Measurements from ENCODE around the gene CCDC124. TPM values are rescaled to one million over a fixed set of nuclear protein-coding genes. Genes with fewer than 3 reads are reported as not detected.

Gene CCDC124
- total RNA-seq, 1 donor from 2014 or later: 87.9 TPM

GRCh38 chr19:17926044-17926443, 6.8 kb upstream of the CCDC124 start:
- Mint-ChIP-seq H3K36me3 (ENCODE audit: unreplicated experiment) (no peaks in the 10 kb centered on the region), H3K4me1 (ENCODE audit: low read depth, unreplicated experiment) (no peaks in the 10 kb centered on the region), H3K27ac (ENCODE audit: unreplicated experiment) (no peak overlapping the region), H3K4me3 (ENCODE audit: unreplicated experiment) (no peak overlapping the region), H3K9me3 (ENCODE audit: unreplicated experiment) (no peaks in the 10 kb centered on the region), H3K27me3 (ENCODE audit: unreplicated experiment) (peaks cover 3% of the 10 kb centered on the region)
- DNase-seq: no peak
- no peak for TF ChIP-seq CTCF (IDR thresholded peaks at IDR 0.05; ENCODE audit: partially characterized antibody, unreplicated experiment)

- Mint-ChIP-seq H3K36me3 (ENCODE audit: unreplicated experiment) (no peaks in the 10 kb centered on the region), H3K4me1 (ENCODE audit: low read depth, unreplicated experiment) (peaks cover 3% of the 10 kb centered on the region), H3K27ac (ENCODE audit: unreplicated experiment) (no peak overlapping the region), H3K4me3 (ENCODE audit: unreplicated experiment) (no peak overlapping the region), H3K9me3 (ENCODE audit: unreplicated experiment) (peaks cover 5% of the 10 kb centered on the region), H3K27me3 (ENCODE audit: unreplicated experiment) (peaks cover 7% of the 10 kb centered on the region)
- no peak for TF ChIP-seq CTCF (IDR thresholded peaks at IDR 0.05; ENCODE audit: partially characterized antibody, unreplicated experiment)
- DNase-seq: no peak
These were observed 3.8 kb upstream of the CCDC124 start for GRCh38 chr19:17929056-17929455.

- Mint-ChIP-seq H3K27ac (ENCODE audit: unreplicated experiment) (peak overlapping the region; percentile 25), H3K9me3 (ENCODE audit: unreplicated experiment) (peaks cover 5% of the 10 kb centered on the region), H3K36me3 (ENCODE audit: unreplicated experiment) (no peaks in the 10 kb centered on the region), H3K4me3 (ENCODE audit: unreplicated experiment) (peak overlapping the region; percentile 94), H3K4me1 (ENCODE audit: low read depth, unreplicated experiment) (peaks cover 3% of the 10 kb centered on the region), H3K27me3 (ENCODE audit: unreplicated experiment) (peaks cover 6% of the 10 kb centered on the region)
- DNase-seq: no peak
- no peak for TF ChIP-seq CTCF (IDR thresholded peaks at IDR 0.05; ENCODE audit: partially characterized antibody, unreplicated experiment)
These were observed 1.2 kb upstream of the CCDC124 start for GRCh38 chr19:17931532-17932191.

- Mint-ChIP-seq H3K4me1 (ENCODE audit: low read depth, unreplicated experiment) (peaks cover 3% of the 10 kb centered on the region), H3K9me3 (ENCODE audit: unreplicated experiment) (peaks cover 5% of the 10 kb centered on the region), H3K27ac (ENCODE audit: unreplicated experiment) (peak overlapping the region; percentile 97), H3K4me3 (ENCODE audit: unreplicated experiment) (peak overlapping the region; percentile 94), H3K27me3 (ENCODE audit: unreplicated experiment) (peaks cover 4% of the 10 kb centered on the region), H3K36me3 (ENCODE audit: unreplicated experiment) (no peaks in the 10 kb centered on the region)
- DNase-seq: no peak
- TF ChIP-seq CTCF (IDR thresholded peaks at IDR 0.05; ENCODE audit: partially characterized antibody, unreplicated experiment): no peak
These were observed 757 bp downstream of the CCDC124 start for GRCh38 chr19:17933414-17934129.

GRCh38 chr19:17936379-17936778, 3.6 kb downstream of the CCDC124 start:
- DNase-seq: no peak
- Mint-ChIP-seq H3K4me1 (ENCODE audit: low read depth, unreplicated experiment) (peaks cover 3% of the 10 kb centered on the region), H3K27me3 (ENCODE audit: unreplicated experiment) (peaks cover 4% of the 10 kb centered on the region), H3K36me3 (ENCODE audit: unreplicated experiment) (no peaks in the 10 kb centered on the region), H3K27ac (ENCODE audit: unreplicated experiment) (no peak overlapping the region), H3K4me3 (ENCODE audit: unreplicated experiment) (no peak overlapping the region), H3K9me3 (ENCODE audit: unreplicated experiment) (peaks cover 6% of the 10 kb centered on the region)
- TF ChIP-seq CTCF (IDR thresholded peaks at IDR 0.05; ENCODE audit: partially characterized antibody, unreplicated experiment): no peak

Data from glutamatergic neuron (in vitro differentiated cells).